ENCODE results near the gene KCTD16. TPM values are rescaled to one million over a fixed set of nuclear protein-coding genes. Genes with fewer than 3 reads are reported as not detected.

The KCTD16 gene
- total RNA-seq, 4 donors from 2014 or later, result 0.12 to 2.4 (median 0.26) TPM; not detected in 1

GRCh38 chr5:144487207-144487606 lies 316.5 kb downstream of the KCTD16 start:
- Histone ChIP-seq H3K4me1 (no peaks in the 10 kb centered on the region), H3K4me3 (no peak overlapping the region), H3K36me3 (no peaks in the 10 kb centered on the region), H3K27ac (no peak overlapping the region), H3K9me3 (peaks cover 0 to 3% of the 10 kb centered on the region in 2 donors), H3K27me3 (no peaks in the 10 kb centered on the region)
- DNase-seq, result no peak
- TF ChIP-seq CTCF (IDR thresholded peaks at IDR 0.05) (no peak), POLR2A (IDR thresholded peaks at IDR 0.05) (no peak)
- intact Hi-C loops (cut with DNase I; ENCODE audit: low total_unique reads), result no loop called here

GRCh38 chr5:144487761-144488160 lies 317.1 kb downstream of the KCTD16 start:
- Histone ChIP-seq H3K27ac (no peak overlapping the region), H3K4me3 (no peak overlapping the region), H3K36me3 (no peaks in the 10 kb centered on the region), H3K9me3 (peaks cover 0 to 3% of the 10 kb centered on the region in 2 donors), H3K27me3 (no peaks in the 10 kb centered on the region), H3K4me1 (no peaks in the 10 kb centered on the region)
- TF ChIP-seq CTCF (IDR thresholded peaks at IDR 0.05), result no peak
- TF ChIP-seq POLR2A (IDR thresholded peaks at IDR 0.05), result no peak
- no peak for DNase-seq
- intact Hi-C loops (cut with DNase I; ENCODE audit: low total_unique reads), result no loop called here

GRCh38 chr5:144503123-144503522 lies 332.4 kb downstream of the KCTD16 start:
- Histone ChIP-seq H3K27ac (no peak overlapping the region), H3K4me1 (no peaks in the 10 kb centered on the region), H3K36me3 (no peaks in the 10 kb centered on the region), H3K9me3 (no peaks in the 10 kb centered on the region), H3K27me3 (no peaks in the 10 kb centered on the region), H3K4me3 (no peak overlapping the region)
- intact Hi-C loops (cut with DNase I; ENCODE audit: low total_unique reads), result no loop called here
- DNase-seq, result no peak
- no peak for TF ChIP-seq POLR2A (IDR thresholded peaks at IDR 0.05)
- no peak for TF ChIP-seq CTCF (IDR thresholded peaks at IDR 0.05)

- H3K4me3 ChIP-seq, result no peak overlapping the region
- H3K27me3 ChIP-seq, result no peaks in the 10 kb centered on the region
- no peak for TF ChIP-seq CTCF (IDR thresholded peaks at IDR 0.05)
- no peak for TF ChIP-seq POLR2A (IDR thresholded peaks at IDR 0.05)
- H3K27ac ChIP-seq, result no peak overlapping the region
- DNase-seq, result no peak
- intact Hi-C loops (cut with DNase I; ENCODE audit: low total_unique reads), result no loop called here
- no peaks in the 10 kb centered on the region for H3K4me1 ChIP-seq
- no peaks in the 10 kb centered on the region for H3K9me3 ChIP-seq
- no peaks in the 10 kb centered on the region for H3K36me3 ChIP-seq
These were observed 334.4 kb downstream of the KCTD16 start for GRCh38 chr5:144504929-144505577.

GRCh38 chr5:144510845-144511579 lies 340.3 kb downstream of the KCTD16 start:
- no peaks in the 10 kb centered on the region for H3K9me3 ChIP-seq

More at GRCh38 chr5:144510845-144511579, 340.3 kb downstream of the KCTD16 start:
- no peak overlapping the region for H3K27ac ChIP-seq
- intact Hi-C loops (cut with DNase I; ENCODE audit: low total_unique reads), result no loop called here
- TF ChIP-seq CTCF (IDR thresholded peaks at IDR 0.05) (no peak), POLR2A (IDR thresholded peaks at IDR 0.05) (no peak)
- no peak overlapping the region for H3K4me3 ChIP-seq
- H3K27me3 ChIP-seq, result no peaks in the 10 kb centered on the region
- no peaks in the 10 kb centered on the region for H3K36me3 ChIP-seq
- no peak for DNase-seq
- no peaks in the 10 kb centered on the region for H3K4me1 ChIP-seq

Data from uterus (tissue), 4 donors.